NCI-H1436 (cell line): ENCODE measurements around the gene C5orf63.
"Not testable (repeated sequence)": the region's sequence is repeated elsewhere in the genome, so short reads cannot be mapped to it uniquely, and the experiment has no call there.

Experiments
- DNase-seq: peaks from one replicate; lab custom pipeline; 2025; lab: John Stamatoyannopoulos, UW

The C5orf63 gene

DNA sequence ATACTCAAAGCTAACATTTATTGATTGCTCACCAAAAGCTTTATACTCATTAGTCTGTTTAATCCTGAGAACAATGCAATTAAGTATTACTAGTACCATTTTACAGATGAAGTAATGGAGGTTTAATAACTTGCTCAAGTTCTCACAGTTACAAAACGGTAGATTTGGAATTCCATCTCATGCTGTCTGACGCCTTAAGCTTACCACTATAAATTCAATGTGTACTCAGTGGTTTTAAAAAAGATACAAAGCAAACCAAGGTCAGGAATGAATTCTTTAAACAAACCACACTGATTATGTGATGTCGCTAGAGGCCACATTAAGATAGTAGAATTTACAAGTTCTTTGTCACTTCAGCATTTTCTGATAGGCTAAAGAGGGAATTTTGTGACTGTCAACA, 1.2 kb upstream of the C5orf63 start:
- no peak for DNase-seq

DNA sequence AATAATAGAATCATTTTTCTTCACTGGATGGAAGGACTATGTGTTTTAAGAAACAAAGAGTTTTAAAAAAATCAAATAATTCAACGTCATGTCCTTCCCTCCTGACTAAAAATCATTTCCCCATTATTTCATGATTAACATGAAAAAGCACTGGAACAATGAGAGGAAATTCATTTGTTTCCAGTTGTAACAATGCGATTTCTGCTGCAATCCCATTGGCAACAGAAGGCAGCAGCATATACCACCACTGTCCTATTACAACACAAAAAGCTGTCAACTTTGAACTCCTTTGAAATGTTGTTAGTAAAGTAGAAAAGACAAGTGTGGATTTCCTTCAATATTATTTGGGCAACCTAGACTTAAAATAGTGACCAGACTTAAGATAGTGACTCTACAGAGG, 3.1 kb downstream of the C5orf63 start:
- no peak for DNase-seq

- DNase-seq: no peak
These were observed 4.6 kb downstream of the C5orf63 start for GRCh38 chr5:127068493-127069214.

DNA sequence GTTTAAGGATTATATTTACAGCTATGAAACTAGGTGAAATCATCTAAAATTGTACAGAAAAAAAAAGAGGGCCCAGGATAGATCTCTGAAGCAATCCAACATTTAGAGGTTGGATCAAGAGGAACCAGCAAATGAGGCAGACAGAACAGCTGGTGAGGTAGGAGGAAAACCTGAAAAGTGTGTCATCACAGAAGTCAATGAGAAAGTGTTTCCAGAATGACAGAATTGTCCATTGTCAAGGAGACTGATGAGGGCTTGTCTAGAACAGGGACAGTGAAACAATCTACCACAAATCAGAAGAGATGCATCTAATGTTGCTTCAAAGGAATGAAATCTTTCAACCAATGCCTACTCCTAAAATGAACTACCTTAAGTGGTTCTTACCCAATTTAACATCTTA, 6.6 kb downstream of the C5orf63 start:
- DNase-seq: no peak

- no peak for DNase-seq
These were observed 9.0 kb downstream of the C5orf63 start for GRCh38 chr5:127064253-127064840.

DNA sequence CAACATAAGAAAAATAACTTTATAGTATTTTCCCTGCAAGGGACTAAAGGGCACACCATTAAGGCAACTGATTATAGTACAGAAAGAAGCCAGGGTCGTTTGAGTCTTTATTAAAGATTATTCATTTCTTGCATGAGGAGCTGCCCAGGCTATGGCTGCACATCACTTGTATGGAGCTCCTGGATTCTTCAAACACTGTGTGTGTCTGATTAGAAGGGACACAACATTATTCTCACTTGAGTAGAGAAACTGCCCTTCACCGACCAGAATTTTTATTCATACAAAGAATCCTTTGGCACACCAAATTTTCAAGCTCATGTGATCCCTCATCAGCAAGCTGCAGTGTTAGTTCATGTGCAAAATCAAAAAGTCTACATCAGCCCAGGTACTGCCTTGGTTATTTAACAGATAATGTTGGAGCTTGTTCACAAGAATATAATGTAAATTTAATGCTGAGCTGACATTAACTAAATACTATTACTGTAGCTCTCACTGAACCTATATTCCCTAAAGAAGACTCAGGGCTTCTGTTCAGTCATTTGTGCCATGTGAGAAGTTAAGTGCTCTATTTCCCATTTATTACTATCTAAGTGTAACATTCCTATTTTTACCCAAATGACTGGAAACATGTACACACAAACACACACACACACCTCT, 9.9 kb downstream of the C5orf63 start:
- DNase-seq: no peak

DNA sequence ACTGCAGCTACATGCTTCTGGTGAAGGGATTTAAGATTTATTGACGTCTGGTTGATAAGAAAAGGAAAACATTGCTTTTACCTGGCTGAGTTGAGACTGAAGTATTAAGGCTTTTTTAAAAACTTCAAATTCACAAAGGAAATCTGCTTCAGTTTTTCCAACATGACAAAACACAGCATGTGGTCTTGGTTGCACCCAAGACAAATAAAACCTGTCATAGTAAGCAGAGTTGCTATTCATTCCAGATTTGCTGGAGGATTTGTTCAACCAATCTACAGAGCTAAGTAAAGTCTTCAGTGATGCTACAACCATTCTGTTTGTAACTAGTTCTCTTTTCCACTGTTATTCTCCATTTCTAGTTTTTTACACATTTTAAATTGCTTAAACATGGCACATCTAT, 11.3 kb downstream of the C5orf63 start:
- DNase-seq: no peak

DNA sequence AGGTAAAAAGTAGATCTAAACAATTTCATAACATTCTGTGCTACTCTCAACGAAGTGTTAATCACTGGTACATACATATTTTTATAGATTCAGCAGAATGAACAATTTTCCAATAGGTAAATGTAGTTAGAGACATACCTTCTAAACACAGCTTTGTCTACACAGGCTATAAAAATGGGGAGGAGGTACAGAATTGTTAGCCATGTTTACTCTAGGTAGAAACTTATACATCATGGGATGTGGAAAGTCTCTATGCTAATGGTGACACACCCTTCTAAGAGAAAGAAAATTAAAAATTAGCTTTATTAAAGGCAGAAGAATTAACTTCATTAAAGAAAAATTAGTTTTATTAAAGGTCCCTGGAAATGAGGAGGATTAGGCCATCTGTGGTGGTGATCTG, 11.8 kb downstream of the C5orf63 start:
- DNase-seq: no peak

DNA sequence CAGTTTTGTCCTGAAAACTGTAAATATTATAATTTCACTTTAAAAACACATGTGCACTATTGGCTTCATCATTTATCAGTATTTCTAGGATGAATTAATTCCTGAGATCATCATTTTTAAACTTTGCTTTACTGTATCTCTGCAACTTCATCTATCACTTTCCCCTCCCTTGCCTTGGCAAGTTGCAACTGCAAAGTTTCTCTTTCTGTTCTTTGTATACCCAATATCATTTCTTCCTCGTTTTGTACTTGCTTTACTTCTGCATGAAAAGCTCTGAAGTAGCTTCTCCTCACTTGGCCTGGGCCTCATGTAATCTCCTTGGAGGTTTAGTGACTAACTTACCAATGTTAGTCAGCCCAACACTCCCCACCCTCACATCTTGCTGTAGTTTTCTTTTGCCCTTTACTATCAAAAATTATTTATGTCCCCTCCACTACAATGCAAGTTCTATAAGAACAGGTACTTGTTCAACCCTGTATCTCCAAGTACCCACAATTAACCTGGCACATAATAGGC, 12.8 kb downstream of the C5orf63 start:
- DNase-seq: no peak

GRCh38 chr5:127056896-127057295, 16.4 kb downstream of the C5orf63 start:
- no peak for DNase-seq

GRCh38 chr5:127055880-127056653, 17.2 kb downstream of the C5orf63 start:
- no peak for DNase-seq

DNA sequence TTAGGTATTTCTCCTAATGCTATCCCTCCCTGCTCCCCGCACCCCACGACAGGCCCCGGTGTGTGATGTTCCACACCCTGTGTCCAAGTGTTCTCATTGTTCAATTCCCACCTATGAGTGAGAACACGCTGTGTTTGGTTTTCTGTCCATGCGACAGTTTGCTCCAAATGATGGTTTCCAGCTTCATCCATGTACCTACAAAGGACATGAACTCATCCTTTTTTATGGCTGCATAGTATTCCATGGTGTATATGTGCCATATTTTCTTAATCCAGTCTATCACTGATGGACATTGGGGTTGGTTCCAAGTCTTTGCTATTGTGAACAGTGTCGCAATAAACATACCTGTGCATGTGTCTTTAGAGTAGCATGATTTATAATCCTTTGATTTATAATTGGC, 19.8 kb downstream of the C5orf63 start:
- not testable (repeated sequence) for DNase-seq

DNA sequence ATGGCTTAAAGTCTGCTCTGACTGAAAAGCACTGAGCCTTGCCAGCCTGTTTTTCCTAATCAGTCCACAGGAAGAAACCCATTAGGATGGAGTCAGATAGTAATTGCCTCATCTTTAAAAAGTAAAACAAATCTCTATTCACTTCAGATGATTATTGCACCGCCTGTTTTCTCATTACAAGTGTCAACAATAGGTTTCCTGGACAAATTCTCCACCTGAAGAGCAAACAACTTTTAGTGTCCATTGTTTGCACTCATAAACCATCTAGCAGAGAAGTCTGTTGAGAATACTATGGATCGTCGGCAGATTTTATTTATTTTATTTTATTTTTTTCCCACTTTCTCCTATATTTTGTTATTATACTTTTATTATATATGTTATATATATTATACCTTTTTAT, 20.3 kb downstream of the C5orf63 start:
- no peak for DNase-seq

DNA sequence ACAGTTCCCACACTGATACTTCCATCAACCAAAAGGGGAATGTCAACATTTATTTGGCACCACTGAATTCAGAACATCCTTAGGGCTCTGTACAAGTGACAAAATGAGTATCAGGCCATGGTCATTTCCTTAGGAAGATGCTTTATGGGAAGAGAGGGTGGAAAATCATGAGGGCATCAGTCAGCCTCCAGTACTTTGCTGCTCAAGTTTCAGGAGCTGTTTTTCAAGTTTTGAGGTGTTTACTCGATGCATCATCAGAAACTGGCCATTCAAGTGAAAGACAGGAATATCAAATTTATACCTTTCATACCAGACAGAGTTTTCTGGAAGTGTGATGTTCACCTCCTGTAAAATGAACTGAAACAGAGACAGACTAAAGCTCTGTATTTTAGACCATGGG, 21.7 kb downstream of the C5orf63 start:
- DNase-seq: no peak

DNA sequence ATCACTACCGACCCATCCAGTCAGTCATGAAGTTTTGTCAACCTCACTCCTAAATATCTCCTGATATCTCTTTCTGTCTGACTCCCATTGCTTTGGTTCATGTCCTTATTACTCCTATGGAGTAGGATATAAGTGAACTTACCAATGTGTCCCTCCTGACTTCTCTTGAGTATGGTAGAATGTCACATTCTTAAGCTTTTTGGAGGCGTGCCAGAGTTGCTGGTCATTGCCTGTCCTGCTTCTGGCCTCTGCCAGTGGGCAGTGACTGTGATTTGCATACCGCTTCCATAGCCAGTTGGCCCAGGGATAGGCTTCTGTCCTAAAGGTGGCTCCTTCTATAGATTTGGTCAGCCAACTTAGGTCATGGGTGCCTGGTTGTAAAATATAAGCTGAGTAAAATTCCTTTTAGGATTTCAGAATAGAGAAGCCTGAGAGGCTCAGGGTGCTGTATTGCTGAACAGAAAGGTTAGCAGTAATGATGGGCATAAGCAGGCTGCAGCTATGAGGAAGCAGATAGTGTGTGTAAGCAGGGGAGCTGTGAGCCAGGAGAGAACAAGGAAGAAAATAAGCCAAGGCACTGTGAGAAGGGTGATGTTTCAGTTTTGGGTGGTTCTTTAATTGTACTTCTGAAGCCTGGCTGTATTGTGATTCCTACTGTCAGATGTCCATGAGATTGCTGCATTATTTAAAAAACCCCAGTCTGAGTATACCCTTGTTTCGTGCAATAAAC, 26.8 kb downstream of the C5orf63 start:
- no peak for DNase-seq

GRCh38 chr5:127042593-127042992, 30.7 kb downstream of the C5orf63 start:
- DNase-seq: no peak

DNA sequence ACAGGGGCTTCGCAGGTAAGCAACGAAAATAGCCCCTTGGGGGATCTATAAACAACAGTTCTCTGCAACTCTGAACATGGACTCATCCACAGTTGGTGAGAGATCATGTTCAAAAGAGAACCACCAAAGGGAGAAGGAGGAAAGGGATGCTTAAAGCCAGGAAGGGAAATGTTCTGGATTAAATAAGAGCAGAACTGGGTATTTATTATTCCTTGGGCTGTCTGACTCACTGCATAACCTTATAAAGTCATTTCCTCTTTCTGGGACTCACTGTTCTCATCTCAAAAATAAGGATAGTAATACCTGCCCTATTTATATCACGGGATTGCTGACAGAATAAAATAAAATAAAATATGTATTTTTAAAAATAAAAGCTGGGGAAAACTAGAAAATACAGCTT, 31.7 kb downstream of the C5orf63 start:
- no peak for DNase-seq

- DNase-seq: peak; percentile 64
These were observed 32.3 kb downstream of the C5orf63 start for GRCh38 chr5:127040796-127041520.

DNA sequence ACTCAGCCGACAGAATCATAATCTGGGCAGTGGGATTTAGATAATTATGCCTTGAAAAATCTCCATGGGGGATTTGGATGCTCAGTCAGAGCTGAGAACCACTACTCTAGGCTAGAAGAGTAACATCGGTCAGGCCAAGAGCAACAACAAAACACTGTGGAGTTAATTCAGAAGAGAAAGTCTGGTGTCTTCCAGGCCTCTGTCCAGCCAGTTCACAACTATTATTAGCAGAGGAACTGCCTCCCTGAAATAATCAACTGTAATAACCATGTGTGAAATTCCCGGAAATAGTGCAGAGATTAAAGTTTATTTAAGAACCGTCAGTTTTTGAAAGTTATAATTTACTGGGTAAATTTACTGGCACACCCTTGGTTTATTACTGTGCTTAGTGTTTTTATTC, 34.8 kb downstream of the C5orf63 start:
- DNase-seq: no peak

- DNase-seq: no peak
These were observed 41.5 kb downstream of the C5orf63 start for GRCh38 chr5:127031863-127032232.
